K562 (cell line): ENCODE results near the gene TBL2. TPM values are rescaled to one million over a fixed set of nuclear protein-coding genes. Genes with fewer than 3 reads are reported as not detected.

Source experiments
- MXI1 ChIP-seq: IDR thresholded peaks from 2 replicates; pipeline ENCODE4 v1.6.1; 2011; ENCODE audit warnings: low read depth, mild to moderate bottlenecking, improper control_type of control experiment, low read length
- SRSF3 ChIP-seq: fragments of 200-400 bp; formaldehyde crosslinking; IDR thresholded peaks from 2 replicates; pipeline ENCODE4 v1.6.1; 2016; ENCODE audit warnings: mild to moderate bottlenecking, low read length, moderate library complexity; ENCODE audit not compliant: insufficient read depth
- STAT6 ChIP-seq: sonication (generic); formaldehyde crosslinking; IDR thresholded peaks from 2 replicates; pipeline ENCODE4 v1.8.1; 2023; ENCODE audit warnings: mild to moderate bottlenecking, missing genetic modification reagents
- polyA plus RNA-seq, 8 experiments: library from polyadenylated mRNA; depleted of rRNA in 4 of 8; stranded (reverse) in 5 of 8; unstranded in 3 of 8; fragments of >200 nt; fragmentation: Nextera tagmentation in 2 of 8; fragmentation: Illumina TruSeq in 1 of 8; extraction: Ambion mirVana in 2 of 8; extraction: Trizol in 1 of 8; gene quantifications; 2 replicates each; pipeline versions ENCODE4 v1.2.1 to v1.2.3, GENCODE V29; 2011 to 2014; ENCODE audit warnings: inconsistent platforms in 1 of 8, missing spikeins in 1 of 8
- total RNA-seq, 7 experiments: library from RNA; depleted of rRNA in 6 of 7; stranded (reverse); fragments of >200 nt in 6 of 7; fragmentation: Illumina TruSeq in 2 of 7; extraction: Trizol in 2 of 7; gene quantifications; 2 replicates each; pipeline versions ENCODE4 v1.2.1 to v1.2.3, GENCODE V29; 2011 to 2021; ENCODE audit warnings: low replicate concordance in 1 of 7
- TF ChIP-seq, protein P1 (sequence below), 2 experiments: fragments of 450-650 bp; conservative IDR thresholded peaks; 2 replicates each; pipeline ENCODE4 v1.6.1; 2017; ENCODE audit warnings: mild to moderate bottlenecking in 2 of 2, moderate library complexity in 2 of 2
- TF ChIP-seq, protein P2 (sequence below): fragments of 450-650 bp; IDR thresholded peaks from 2 replicates; pipeline ENCODE4 v1.6.1; 2016; ENCODE audit warnings: borderline replicate concordance

Gene TBL2
- total and polyA plus RNA-seq, 9 of the 15 experiments (the other 6 are each of a cell fraction or from before 2014, with no cell fraction given) = 2.5 to 123 (median 49.2) TPM

DNA sequence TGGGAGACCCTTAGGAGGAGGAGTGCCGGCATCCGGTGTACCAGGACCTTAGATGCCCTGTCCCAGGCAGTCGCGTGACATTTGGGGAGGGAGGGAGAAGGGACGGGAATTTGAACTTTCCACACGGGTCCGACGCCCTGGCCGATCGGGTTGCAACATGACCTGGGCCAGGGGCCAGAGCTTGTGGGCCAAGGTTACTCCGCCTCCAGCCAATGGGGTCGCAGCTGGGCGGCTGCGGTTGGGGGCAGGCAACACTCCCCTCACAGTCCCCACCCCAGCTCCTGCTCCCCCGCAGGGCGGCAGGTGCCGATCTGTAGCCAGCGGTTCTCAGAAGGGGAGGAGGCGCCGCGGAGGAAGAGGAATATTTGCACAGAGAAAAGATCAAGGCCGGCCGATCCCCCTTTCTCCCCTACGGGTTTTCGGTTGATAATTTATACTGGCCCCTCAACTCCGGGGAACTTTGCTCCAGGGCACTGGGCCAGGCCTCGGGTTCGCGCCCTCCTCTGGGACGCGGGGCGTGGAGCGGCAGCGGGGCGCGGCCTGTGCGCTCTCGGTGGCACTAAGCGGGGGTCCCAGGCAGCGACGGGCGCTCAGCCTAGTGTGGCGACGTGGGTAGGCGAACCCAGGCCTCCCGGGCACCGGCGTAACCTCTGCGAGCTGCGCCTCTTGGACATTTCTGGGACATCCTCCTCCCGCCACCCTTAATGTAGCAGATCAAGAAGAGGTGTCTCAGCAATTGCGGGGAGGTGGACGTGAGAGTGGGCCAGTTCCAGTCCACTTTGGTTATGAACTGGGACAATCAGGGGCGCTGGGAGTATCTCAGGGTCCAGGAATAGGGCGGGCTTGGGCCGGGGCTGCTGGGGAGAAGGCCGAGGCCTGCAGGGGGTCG, 44.8 kb upstream of the TBL2 start (continued):
- no peak for TF ChIP-seq STAT6
- TF ChIP-seq, protein P1, sequence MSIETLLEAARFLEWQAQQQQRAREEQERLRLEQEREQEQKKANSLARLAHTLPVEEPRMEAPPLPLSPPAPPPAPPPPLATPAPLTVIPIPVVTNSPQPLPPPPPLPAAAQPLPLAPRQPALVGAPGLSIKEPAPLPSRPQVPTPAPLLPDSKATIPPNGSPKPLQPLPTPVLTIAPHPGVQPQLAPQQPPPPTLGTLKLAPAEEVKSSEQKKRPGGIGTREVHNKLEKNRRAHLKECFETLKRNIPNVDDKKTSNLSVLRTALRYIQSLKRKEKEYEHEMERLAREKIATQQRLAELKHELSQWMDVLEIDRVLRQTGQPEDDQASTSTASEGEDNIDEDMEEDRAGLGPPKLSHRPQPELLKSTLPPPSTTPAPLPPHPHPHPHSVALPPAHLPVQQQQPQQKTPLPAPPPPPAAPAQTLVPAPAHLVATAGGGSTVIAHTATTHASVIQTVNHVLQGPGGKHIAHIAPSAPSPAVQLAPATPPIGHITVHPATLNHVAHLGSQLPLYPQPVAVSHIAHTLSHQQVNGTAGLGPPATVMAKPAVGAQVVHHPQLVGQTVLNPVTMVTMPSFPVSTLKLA (conservative IDR thresholded peaks at IDR 0.05) = peak in 1 of 2 experiments; percentile 41; a peak in 1 of 4 replicates
- TF ChIP-seq SRSF3 = no peak
- TF ChIP-seq, protein P2, sequence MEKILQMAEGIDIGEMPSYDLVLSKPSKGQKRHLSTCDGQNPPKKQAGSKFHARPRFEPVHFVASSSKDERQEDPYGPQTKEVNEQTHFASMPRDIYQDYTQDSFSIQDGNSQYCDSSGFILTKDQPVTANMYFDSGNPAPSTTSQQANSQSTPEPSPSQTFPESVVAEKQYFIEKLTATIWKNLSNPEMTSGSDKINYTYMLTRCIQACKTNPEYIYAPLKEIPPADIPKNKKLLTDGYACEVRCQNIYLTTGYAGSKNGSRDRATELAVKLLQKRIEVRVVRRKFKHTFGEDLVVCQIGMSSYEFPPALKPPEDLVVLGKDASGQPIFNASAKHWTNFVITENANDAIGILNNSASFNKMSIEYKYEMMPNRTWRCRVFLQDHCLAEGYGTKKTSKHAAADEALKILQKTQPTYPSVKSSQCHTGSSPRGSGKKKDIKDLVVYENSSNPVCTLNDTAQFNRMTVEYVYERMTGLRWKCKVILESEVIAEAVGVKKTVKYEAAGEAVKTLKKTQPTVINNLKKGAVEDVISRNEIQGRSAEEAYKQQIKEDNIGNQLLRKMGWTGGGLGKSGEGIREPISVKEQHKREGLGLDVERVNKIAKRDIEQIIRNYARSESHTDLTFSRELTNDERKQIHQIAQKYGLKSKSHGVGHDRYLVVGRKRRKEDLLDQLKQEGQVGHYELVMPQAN = no peak
- no peak for TF ChIP-seq MXI1
- TF ChIP-seq, all 486 proteins: peak for 76
